Hematopoietic multipotent progenitor cell treated with erythropoietin and hydrocortisone succinate and interleukin-3 and kit ligand, for 6 days (in vitro differentiated cells): ENCODE measurements around the gene PEX14.

Source experiments
- DNase-seq: peaks from one replicate; pipeline ENCODE4 v3.0.0-alpha.2; 2015

Gene PEX14

GRCh38 chr1:10599194-10599861 lies 124.6 kb downstream of the PEX14 start:
- no peak for DNase-seq

DNA sequence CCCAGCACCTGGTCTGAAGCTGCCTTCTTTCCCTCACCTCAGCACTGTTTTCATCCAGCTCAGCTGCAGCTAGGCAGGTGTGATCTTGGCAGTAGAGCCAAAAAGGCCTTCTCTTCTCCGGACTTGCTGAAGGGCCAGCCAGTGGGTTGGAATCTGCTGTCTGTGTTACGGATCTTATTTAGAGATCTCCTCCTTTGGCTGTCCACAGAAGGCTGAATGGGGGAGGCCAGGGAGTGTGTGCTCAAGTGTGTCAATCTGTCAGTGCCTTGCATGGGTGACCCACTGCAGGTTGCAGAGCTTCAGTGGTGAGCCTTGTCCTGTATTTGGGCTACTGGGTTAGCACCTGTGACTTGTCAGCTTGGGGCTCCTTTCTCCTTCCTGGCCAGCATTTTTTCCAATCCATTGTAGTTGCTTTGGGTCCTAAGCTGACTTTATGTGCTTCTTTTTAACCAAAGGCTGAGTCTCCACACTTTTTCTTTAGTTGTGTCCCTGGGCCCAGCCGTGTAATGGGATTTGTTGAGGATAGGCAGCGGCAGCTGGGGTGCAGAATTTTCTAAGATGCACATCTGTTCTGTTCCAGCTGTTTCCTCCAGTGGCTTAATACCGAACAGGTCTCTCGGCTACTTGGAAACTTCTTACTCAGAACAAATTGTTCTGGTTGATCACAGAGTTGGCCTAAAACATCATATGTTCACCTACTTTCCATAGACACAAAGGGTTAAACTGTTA lies 126.8 kb downstream of the PEX14 start:
- no peak for DNase-seq

- DNase-seq: no peak
Measured at GRCh38 chr1:10602936-10603335, 128.2 kb downstream of the PEX14 start.

DNA sequence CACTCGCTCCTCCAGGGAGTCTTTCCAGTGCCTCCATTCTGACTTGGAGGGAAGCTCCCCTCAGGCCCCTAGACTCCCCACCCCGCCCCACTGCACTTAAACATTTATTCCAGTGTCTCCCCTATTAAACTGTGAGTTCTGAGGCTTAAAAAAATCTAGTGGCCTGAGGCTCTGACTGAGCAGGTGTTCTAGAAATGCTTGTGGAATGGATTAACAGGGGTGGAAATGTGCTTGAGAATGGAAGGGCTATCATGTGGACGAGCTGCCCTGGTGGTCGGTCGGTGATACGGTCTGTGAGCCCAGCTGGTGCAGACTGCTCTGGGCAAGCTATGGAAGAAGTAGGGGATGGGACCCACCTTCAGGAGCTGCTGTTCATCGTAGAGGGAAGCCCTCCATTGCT lies 130.2 kb downstream of the PEX14 start:
- no peak for DNase-seq

DNA sequence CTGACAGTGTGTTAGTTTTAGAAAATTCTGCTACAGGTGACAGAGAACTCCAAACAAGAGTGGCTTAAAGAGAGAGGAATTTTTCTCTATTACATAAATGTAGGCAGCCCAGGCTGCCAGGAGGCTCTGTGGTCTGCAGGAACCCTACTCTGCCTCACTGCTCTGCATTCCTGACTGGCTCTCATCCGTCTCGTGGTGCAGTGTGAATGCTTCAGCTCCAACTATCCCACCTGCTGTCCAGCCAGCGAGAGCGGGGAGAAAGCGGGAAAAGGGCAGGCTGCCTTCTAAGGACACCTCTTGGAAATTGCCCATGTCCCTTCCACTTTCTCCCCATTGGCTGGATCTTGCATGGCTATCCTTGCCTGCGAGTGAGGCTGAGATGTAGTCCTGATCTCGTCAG lies 131.3 kb downstream of the PEX14 start:
- no peak for DNase-seq

DNA sequence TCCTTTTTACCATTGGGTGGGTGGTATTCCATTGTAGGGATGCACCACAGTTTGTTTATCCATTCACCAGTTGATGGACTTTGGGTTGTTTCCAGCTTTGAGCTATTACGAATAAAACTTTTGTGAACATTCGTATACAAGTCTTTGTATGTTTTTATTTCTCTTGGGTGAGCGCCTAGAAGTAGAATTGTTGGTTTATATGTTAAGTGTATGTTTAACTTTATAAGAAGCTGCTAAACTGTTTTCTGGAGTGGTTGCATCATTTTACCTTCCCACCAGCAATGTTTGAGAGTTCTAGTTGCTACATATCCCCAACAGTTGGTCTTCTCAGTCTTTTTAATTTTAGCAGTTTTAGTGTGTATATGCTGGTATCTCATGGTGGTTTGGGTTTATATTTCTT lies 132.5 kb downstream of the PEX14 start:
- DNase-seq: no peak

GRCh38 chr1:10608690-10609089 lies 133.9 kb downstream of the PEX14 start:
- DNase-seq: no peak

- no peak for DNase-seq
Measured at GRCh38 chr1:10610901-10611600, 136.3 kb downstream of the PEX14 start.

DNA sequence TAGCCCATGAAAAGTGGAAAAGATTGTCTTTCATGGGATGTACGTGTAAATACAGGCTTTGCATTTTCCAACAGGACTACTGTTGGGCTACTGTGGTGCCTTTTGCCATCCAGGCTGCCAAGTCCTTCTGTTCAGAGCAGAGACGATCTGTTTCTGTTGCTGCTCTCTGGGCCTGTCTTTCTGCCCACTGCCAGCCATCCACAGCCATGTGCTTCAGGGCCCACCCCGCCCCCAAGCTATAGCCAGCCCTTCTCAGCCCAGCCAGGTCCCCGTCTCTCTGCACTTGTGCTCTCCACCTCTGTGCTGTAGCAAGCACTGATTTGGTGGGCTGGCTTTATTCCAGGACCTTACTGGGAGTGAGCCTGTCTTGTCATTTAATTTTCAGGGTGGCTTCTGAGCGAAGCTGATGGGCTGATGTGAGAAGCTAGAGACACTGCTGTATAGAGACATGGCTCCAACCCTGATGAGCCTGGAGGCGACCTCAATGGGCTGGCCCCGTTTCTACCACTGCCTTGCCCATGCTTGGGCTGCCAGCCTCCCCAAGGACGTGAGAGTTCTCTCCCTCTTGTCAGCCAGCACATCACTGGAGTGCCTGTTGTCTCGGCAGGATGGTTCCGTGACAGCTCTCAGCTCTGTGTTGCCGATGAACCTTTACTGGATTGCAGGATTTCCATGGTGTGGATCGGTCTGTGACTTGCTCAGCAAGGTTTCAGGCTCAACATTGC lies 137.8 kb downstream of the PEX14 start:
- DNase-seq: no peak

DNA sequence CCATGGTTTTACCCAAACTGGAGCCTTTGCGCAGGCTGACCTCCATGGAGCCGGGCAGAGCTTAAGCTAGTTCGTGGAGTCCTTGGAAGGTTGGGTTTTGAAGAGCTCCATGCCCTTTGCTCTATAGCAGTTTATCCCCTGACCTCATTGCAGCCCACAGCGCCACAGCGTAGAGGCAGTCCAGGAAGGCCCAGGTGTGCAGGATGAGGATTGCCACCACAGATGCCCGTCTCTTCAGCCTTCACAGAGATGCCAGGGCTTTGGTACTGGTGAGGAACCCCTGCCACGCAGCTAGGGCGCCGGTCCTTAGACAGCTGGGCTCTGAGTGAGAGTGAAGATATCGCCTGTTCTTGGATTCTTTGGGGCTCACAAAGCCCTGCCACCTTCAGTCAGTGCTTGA lies 138.6 kb downstream of the PEX14 start:
- no peak for DNase-seq

DNA sequence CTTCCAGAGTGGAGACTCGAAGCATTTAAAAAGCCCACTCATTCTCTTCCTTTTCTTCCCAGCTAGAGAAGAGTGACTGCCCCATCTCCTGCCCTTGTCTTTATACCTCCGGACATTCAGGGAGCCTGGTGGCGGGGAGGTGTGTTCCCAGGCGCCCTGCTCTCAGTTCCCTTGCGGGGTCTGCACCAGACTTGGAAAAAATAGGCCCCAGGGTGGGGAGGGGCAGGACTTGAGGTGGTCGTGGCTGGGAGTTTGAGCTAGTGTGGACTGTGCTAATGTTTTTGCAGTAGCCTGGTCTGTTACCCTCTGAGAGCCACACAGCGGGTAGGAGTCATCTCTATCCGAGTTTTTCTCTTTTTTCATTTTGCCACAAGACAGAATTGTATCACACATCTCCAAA lies 139.1 kb downstream of the PEX14 start:
- DNase-seq: no peak

- DNase-seq: no peak
Measured at GRCh38 chr1:10614377-10615225, 139.9 kb downstream of the PEX14 start.

DNA sequence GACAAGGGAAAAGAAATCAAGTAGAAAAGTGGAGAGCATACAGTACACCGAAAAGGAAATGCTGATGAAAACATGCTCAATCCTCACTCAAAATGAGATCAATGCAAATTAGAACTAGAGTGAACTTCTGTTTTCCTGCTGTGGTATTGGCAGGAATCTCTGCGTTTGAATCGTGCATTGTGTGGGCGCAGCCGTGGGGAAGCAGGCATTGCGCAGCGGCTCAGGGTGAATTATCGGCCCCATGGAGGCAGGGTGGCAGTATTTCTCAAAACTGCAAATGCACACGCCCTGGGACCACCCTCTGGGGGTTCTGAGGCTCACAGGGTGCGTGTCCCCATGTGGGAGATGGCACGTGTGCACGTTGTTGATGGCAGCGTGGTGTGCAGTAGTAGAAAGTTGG lies 140.6 kb downstream of the PEX14 start:
- no peak for DNase-seq

DNA sequence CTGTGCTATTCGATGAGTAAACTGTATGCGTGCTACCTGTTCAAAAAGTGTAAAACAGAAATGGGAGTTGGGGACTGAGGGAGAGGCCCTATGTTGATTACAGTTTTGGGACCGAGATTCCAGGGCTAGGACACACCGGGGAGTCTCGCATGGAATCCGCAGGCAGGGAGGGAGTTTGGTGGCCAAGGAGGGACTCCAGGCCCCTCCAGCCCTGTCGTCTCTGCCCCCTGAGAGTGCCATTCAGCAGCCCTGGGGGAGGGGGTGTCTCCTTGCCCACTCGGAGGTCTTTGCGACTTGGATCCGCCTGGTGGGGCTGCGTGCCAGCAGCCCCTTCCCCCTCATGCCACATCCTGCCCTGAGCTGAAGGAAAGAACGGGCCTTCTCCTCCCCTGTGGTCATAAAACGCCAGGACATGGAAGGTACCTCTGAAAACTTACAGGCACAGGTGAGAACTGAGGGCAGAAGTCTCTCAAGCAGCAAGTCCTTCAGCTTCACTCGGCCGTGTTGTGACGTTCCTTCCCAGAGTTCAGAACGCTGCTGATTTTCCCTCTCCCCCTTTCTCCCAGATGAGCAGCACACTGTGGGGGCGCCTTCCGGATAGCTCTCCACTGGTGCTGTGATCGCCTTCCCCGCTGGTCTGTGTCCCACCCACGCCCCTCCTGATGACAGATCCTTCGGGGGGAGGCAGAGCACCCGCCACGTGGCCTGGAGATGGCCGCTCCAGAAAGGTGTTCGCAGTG lies 141.4 kb downstream of the PEX14 start:
- DNase-seq: no peak

DNA sequence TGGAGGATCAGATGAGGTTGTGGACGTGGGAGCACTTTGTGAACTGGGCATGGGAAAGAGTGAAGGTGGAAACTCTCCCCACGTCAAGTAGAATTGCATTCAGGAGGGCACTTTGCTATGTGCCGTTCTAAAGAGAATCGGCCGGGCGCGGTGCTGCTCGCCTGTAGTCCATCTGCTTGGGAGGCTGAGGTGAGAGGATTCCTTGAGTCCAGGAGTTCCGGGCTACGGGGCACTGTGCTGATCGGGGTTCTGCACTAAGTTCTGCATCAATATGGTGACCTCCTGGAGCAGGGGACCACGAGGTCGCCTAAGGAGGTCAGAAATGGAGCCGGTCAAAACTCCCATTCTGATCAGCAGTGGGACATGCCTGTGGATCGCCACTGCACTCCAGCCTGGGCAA lies 141.9 kb downstream of the PEX14 start:
- DNase-seq: no peak

- DNase-seq: no peak
Measured at GRCh38 chr1:10617318-10617717, 142.6 kb downstream of the PEX14 start.

DNA sequence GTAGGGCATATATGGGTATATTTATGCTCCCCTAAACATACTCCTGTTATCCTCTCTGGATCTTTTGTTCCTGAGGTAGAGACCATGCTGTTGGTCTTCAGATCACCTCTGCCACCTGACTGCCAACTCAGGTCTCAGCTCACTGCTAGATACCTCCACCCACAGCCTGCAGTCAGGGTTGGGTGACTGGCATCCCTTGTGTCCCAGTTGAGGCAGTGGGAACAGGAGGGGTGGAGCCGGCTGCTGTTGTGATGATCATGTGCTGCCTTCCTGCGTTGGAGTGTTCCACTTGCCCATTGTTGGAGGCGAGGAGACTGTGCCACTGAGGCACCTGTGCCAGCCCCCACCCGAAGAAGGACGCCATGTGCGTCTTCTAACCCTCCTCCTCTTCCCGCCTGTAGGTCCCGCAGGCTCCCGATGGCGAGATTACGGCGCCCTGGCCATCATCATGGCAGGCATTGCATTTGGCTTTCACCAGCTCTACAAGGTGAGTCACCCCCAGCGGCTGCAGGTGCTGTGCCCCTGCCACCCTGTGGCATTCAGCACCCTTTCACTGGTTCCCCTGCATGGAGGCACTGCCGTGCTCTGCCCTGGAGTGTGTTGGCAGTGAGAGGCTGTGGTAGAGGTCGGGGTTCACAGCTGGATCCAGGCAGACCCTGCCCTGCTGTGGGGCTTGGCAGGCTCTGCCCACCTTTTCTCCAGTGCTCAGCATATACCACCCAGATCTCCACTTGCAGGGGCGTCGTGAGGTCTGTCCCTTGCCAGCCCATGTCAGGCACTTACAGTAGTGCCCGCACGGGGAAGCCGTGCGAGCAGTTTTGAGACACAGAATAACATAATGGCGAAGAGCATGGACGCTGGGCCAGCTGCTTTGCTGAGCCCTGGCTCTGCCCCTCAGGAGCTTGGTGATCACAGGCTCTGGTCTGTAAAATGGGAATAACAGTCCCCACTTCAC lies 143.5 kb downstream of the PEX14 start:
- no peak for DNase-seq

DNA sequence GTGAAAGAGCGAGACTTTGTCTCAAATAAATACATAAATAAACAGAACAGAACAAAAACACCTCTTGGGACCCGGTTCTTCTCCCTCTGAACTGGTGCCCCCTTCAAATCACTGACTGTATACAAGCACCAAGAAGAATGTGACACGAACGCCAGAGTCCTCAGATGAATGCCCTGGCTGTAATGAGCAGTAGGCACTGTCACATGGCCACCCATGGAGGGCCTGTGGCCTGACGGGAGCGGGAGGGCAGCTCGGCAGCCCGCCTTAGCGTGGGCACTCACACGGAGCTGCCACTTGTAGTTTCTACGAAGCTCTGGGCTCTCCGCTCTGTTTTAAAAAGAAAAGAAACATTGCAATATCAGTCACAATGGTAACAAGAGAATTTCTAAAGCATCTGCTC lies 146.0 kb downstream of the PEX14 start:
- DNase-seq: no peak

GRCh38 chr1:10621906-10622305 lies 147.2 kb downstream of the PEX14 start:
- no peak for DNase-seq

GRCh38 chr1:10622910-10623685 lies 148.3 kb downstream of the PEX14 start:
- no peak for DNase-seq
